Measurements from ENCODE around the gene MILR1.

GRCh38 chr17:64403881-64404460, 44.9 kb upstream of the MILR1 start:
- TF ChIP-seq CTCF (IDR thresholded peaks at IDR 0.05; ENCODE audit: insufficient read depth, low read length, poor library complexity, severe bottlenecking) (no peak), EZH2phosphoT487 (conservative IDR thresholded peaks at IDR 0.05; ENCODE audit: low read length) (no peak)

Measured in SU-DHL-6 (cell line).